H9 (cell line): Measurements from ENCODE around the gene MAD1L1. TPM values are rescaled to one million over a fixed set of nuclear protein-coding genes. Genes with fewer than 3 reads are reported as not detected.

Experiments used
- DNase-seq: peaks from one replicate; pipeline ENCODE4 v3.0.0-alpha.2; 2017
- H2AFZ ChIP-seq: one replicate; pipeline ENCODE4 v1.6.1; 2013; ENCODE audit warnings: mild to moderate bottlenecking, low read length, control low read depth, moderate library complexity
- H2AK5ac ChIP-seq: 2 replicates; pipeline ENCODE4 v1.6.1; 2013; ENCODE audit warnings: low read length, control low read depth, mixed read lengths; ENCODE audit not compliant: insufficient read length
- H2BK120ac ChIP-seq: one replicate; pipeline ENCODE4 v1.6.1; 2013; ENCODE audit warnings: low read depth, mild to moderate bottlenecking, low read length, control low read depth, inconsistent platforms; ENCODE audit not compliant: poor library complexity, severe bottlenecking
- H2BK12ac ChIP-seq: 2 replicates; pipeline ENCODE4 v1.6.1; 2013; ENCODE audit warnings: low read length, control low read depth, mixed read lengths, low read depth; ENCODE audit not compliant: insufficient read length
- H2BK15ac ChIP-seq: 2 replicates; pipeline ENCODE4 v1.6.1; 2013; ENCODE audit warnings: low read depth, low read length, control low read depth
- H2BK20ac ChIP-seq: one replicate; pipeline ENCODE4 v1.6.1; 2013; ENCODE audit warnings: low read depth, mild to moderate bottlenecking, low read length, control low read depth, inconsistent platforms; ENCODE audit not compliant: poor library complexity, severe bottlenecking
- H2BK5ac ChIP-seq: 2 replicates; pipeline ENCODE4 v1.6.1; 2013; ENCODE audit warnings: low read length, control low read depth, mixed read lengths; ENCODE audit not compliant: insufficient read length
- H3K14ac ChIP-seq: 2 replicates; pipeline ENCODE4 v1.6.1; 2013; ENCODE audit warnings: low read length, control low read depth; ENCODE audit not compliant: insufficient read depth
- H3K18ac ChIP-seq: 2 replicates; pipeline ENCODE4 v1.6.1; 2013; ENCODE audit warnings: low read depth, mild to moderate bottlenecking, mixed read lengths, low read length, control low read depth; ENCODE audit not compliant: insufficient read length
- H3K23ac ChIP-seq: 2 replicates; pipeline ENCODE4 v1.6.1; 2013; ENCODE audit warnings: low read length, control low read depth, mixed read lengths, low read depth; ENCODE audit not compliant: insufficient read length
- H3K23me2 ChIP-seq: 2 replicates; pipeline ENCODE4 v1.6.1; 2013; ENCODE audit warnings: low read depth, mild to moderate bottlenecking, mixed read lengths, low read length, control low read depth; ENCODE audit not compliant: insufficient read length, poor library complexity, severe bottlenecking
- H3K27ac ChIP-seq: 2 replicates; pipeline ENCODE4 v1.5.1; 2013; ENCODE audit warnings: low read length, control low read depth, mixed read lengths, low read depth; ENCODE audit not compliant: insufficient read length
- H3K27me3 ChIP-seq: 2 replicates; pipeline ENCODE4 v1.6.1; 2013; ENCODE audit warnings: low read length, control low read depth, inconsistent platforms; ENCODE audit not compliant: insufficient read depth
- H3K4ac ChIP-seq: 2 replicates; pipeline ENCODE4 v1.6.1; 2013; ENCODE audit warnings: low read depth, mild to moderate bottlenecking, control low read depth, inconsistent platforms, low read length, moderate library complexity
- H3K4me1 ChIP-seq: 2 replicates; pipeline ENCODE4 v1.6.1; 2013; ENCODE audit warnings: low read length, control low read depth, inconsistent platforms; ENCODE audit not compliant: insufficient read depth
- H3K4me2 ChIP-seq: 2 replicates; pipeline ENCODE4 v1.6.1; 2013; ENCODE audit warnings: low read length, control low read depth, mixed read lengths; ENCODE audit not compliant: insufficient read length, insufficient read depth
- H3K56ac ChIP-seq: 2 replicates; pipeline ENCODE4 v1.6.1; 2013; ENCODE audit warnings: low read depth, mild to moderate bottlenecking, mixed read lengths, low read length, control low read depth; ENCODE audit not compliant: insufficient read length
- H3K79me1 ChIP-seq: 2 replicates; pipeline ENCODE4 v1.6.1; 2013; ENCODE audit warnings: low read depth, mild to moderate bottlenecking, moderate library complexity, low read length, control low read depth, inconsistent platforms; ENCODE audit not compliant: insufficient read depth, poor library complexity, severe bottlenecking
- H3K79me2 ChIP-seq: 2 replicates; pipeline ENCODE4 v1.6.1; 2013; ENCODE audit warnings: low read length, control low read depth, inconsistent platforms; ENCODE audit not compliant: insufficient read depth
- H3K9ac ChIP-seq: 2 replicates; pipeline ENCODE4 v1.6.1; 2013; ENCODE audit warnings: low read length, control low read depth, mixed read lengths; ENCODE audit not compliant: insufficient read length; ENCODE audit errors: extremely low read depth
- H3K9me3 ChIP-seq: one replicate; pipeline ENCODE4 v1.6.1; 2013; ENCODE audit warnings: low read depth, low read length, inconsistent platforms; ENCODE audit not compliant: control insufficient read depth
- H3T11ph ChIP-seq: one replicate; pipeline ENCODE4 v1.6.1; 2013; ENCODE audit warnings: mild to moderate bottlenecking, low read length, control low read depth, inconsistent platforms
- H4K20me1 ChIP-seq: one replicate; pipeline ENCODE4 v1.6.1; 2013; ENCODE audit not compliant: control insufficient read depth, insufficient read length, insufficient read depth
- H4K5ac ChIP-seq: 2 replicates; pipeline ENCODE4 v1.6.1; 2013; ENCODE audit warnings: low read depth, mild to moderate bottlenecking, mixed read lengths, low read length, control low read depth; ENCODE audit not compliant: insufficient read length
- H4K8ac ChIP-seq: replicated peaks from 2 replicates; pipeline ENCODE4 v1.6.1; 2013; ENCODE audit warnings: low read length, control low read depth, mixed read lengths, low read depth; ENCODE audit not compliant: insufficient read length
- H4K91ac ChIP-seq: 2 replicates; pipeline ENCODE4 v1.6.1; 2013; ENCODE audit warnings: low read depth, mild to moderate bottlenecking, moderate library complexity, mixed read lengths, low read length, control low read depth; ENCODE audit not compliant: insufficient read length
- H3K27ac Mint-ChIP-seq, 3 experiments: 2 replicates in 2 of 3; 3 replicates in 1 of 3; pipeline ENCODE4 v1.8.0; 2020 to 2021; ENCODE audit warnings: mixed read lengths in 3 of 3, mild to moderate bottlenecking in 1 of 3, moderate library complexity in 1 of 3
- H3K27me3 Mint-ChIP-seq: 2 replicates; pipeline ENCODE4 v1.8.0; 2021; ENCODE audit warnings: low read depth, mild to moderate bottlenecking, moderate library complexity, mixed read lengths
- H3K36me3 Mint-ChIP-seq, 3 experiments: 2 replicates in 2 of 3; 3 replicates in 1 of 3; pipeline ENCODE4 v1.8.0; 2020 to 2021; ENCODE audit warnings: low read depth in 3 of 3, mixed read lengths in 3 of 3; ENCODE audit not compliant: insufficient read depth in 1 of 3
- H3K4me1 Mint-ChIP-seq, 2 experiments: 2 replicates each; pipeline ENCODE4 v1.8.0; 2020; ENCODE audit warnings: mixed read lengths in 2 of 2
- H3K4me3 Mint-ChIP-seq, 2 experiments: 2 replicates in 1 of 2; 3 replicates in 1 of 2; pipeline ENCODE4 v1.8.0; 2020 to 2021; ENCODE audit warnings: mild to moderate bottlenecking in 2 of 2, mixed read lengths in 2 of 2, moderate library complexity in 1 of 2
- H3K9me3 Mint-ChIP-seq, 2 experiments: 2 replicates in 1 of 2; 3 replicates in 1 of 2; pipeline ENCODE4 v1.8.0; 2020; ENCODE audit warnings: mild to moderate bottlenecking in 2 of 2, mixed read lengths in 2 of 2, moderate library complexity in 1 of 2
- WGBS: extraction: QIAGEN DNeasy Blood & Tissue Kit; methylation state at CpG from one replicate; pipeline ENCODE4 v1.1.7; 2013; ENCODE audit warnings: missing lambda C conversion rate, low lambda C conversion rate, mixed read lengths; ENCODE audit not compliant: insufficient read length; ENCODE audit errors: extremely low coverage; 5-methylcytosine and 5-hydroxymethylcytosine counted together
- total RNA-seq: library from RNA; stranded (reverse); gene quantifications from 2 replicates; pipeline ENCODE4 v1.2.1, GENCODE V29; 2021
- TF ChIP-seq, protein P1 (sequence below): fragments of 200-600 bp; sonication (generic); conservative IDR thresholded peaks from 3 replicates; pipeline ENCODE4 v1.8.0; 2021; ENCODE audit warnings: antibody characterized with exemption, mild to moderate bottlenecking

Gene MAD1L1
- total RNA-seq, 1 experiment from 2014 or later, result 39.0 TPM

DNA sequence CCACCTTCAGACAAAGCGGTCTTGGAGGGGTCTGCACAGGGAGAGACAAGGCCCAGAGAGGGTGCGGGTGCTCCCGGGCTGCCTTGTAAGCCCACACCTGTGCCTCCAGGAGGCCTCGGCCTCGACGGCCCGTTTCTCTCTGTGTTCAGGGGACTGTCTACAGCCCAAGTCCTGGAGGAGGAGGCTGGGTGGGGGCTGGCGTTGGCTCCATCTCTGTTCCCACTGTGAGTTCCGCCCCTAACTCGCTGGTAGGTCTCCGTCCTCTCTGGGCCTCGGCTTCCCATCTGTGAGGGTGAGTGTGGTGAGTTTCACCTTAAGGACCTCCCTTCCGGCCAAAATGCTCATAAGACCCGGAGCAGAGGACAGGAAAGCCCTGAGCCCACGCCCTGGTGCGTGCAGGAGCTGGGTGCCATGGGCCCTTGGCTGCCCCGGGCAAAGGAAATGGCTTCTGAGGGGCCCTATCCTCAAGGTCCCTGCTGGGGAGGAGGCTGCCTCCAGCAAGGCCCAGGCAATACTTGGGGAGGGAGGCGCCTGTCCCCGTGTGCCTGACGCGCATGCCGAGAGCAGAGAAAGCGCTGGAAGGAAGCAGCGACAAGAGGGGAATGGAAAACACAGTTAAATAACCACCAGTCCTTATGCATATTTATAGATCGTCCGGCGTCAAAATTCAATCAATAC, 285.8 kb downstream of the MAD1L1 start:
- H3K56ac ChIP-seq, result no peak overlapping the region
- no peaks in the 10 kb centered on the region for H3K27me3 ChIP-seq
- H3K79me1 ChIP-seq, result no peaks in the 10 kb centered on the region
- H4K20me1 ChIP-seq, result no peaks in the 10 kb centered on the region
- Mint-ChIP-seq H3K9me3 (no peaks in the 10 kb centered on the region), H3K4me1 (peaks cover 24 to 28% of the 10 kb centered on the region in 2 experiments), H3K36me3 (peaks cover 0 to 1% (median 0%) of the 10 kb centered on the region in 3 experiments; a peak in 3 of 7 replicates), H3K27me3 (no peaks in the 10 kb centered on the region), H3K27ac (peak overlapping the region in 2 of 3 experiments; percentile 44 to 70; a peak in 1 of 7 replicates), H3K4me3 (no peak overlapping the region)
- no peak overlapping the region for H4K91ac ChIP-seq
- no peak overlapping the region for H3K23ac ChIP-seq
- no peaks in the 10 kb centered on the region for H3K9me3 ChIP-seq
- H2BK5ac ChIP-seq, result no peak overlapping the region
- no peak overlapping the region for H4K5ac ChIP-seq
- H3K4me1 ChIP-seq, result peaks cover 2% of the 10 kb centered on the region; the same call in 1 of the 2 replicates
- H3K4me2 ChIP-seq, result no peak overlapping the region
- H2AK5ac ChIP-seq, result no peak overlapping the region
- H3K23me2 ChIP-seq, result no peaks in the 10 kb centered on the region
- H2AFZ ChIP-seq, result no peak overlapping the region
- H3K18ac ChIP-seq, result no peak overlapping the region
- no peaks in the 10 kb centered on the region for H3K79me2 ChIP-seq
- TF ChIP-seq, protein P1, sequence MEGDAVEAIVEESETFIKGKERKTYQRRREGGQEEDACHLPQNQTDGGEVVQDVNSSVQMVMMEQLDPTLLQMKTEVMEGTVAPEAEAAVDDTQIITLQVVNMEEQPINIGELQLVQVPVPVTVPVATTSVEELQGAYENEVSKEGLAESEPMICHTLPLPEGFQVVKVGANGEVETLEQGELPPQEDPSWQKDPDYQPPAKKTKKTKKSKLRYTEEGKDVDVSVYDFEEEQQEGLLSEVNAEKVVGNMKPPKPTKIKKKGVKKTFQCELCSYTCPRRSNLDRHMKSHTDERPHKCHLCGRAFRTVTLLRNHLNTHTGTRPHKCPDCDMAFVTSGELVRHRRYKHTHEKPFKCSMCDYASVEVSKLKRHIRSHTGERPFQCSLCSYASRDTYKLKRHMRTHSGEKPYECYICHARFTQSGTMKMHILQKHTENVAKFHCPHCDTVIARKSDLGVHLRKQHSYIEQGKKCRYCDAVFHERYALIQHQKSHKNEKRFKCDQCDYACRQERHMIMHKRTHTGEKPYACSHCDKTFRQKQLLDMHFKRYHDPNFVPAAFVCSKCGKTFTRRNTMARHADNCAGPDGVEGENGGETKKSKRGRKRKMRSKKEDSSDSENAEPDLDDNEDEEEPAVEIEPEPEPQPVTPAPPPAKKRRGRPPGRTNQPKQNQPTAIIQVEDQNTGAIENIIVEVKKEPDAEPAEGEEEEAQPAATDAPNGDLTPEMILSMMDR, result no peak
- no peak overlapping the region for H2BK15ac ChIP-seq
- H2BK120ac ChIP-seq, result no peak overlapping the region
- no peak overlapping the region for H3K14ac ChIP-seq
- no peak overlapping the region for H2BK20ac ChIP-seq
- no peak overlapping the region for H3K9ac ChIP-seq
- no peak overlapping the region for H3T11ph ChIP-seq
- no peak overlapping the region for H3K4ac ChIP-seq
- no peak overlapping the region for H3K27ac ChIP-seq
- no peak for DNase-seq
- H4K8ac ChIP-seq, result no peak overlapping the region
- H2BK12ac ChIP-seq, result no peak overlapping the region
- WGBS, result no CpG with 5 or more reads among the region's 27 CpGs
